Measurements from ENCODE around the gene TMCO4.
A peak's percentile ranks its signal among the peaks of the same experiment; 100 is the strongest.

Gene TMCO4

GRCh38 chr1:19683351-19683750 lies 116.4 kb downstream of the TMCO4 start:
- no peak for DNase-seq (ENCODE audit: low read depth, low spot score)
- in situ Hi-C loops (cut with HindIII; ENCODE audit: low sequenced_read_pairs), result no loop called here
- TF ChIP-seq, protein P1, sequence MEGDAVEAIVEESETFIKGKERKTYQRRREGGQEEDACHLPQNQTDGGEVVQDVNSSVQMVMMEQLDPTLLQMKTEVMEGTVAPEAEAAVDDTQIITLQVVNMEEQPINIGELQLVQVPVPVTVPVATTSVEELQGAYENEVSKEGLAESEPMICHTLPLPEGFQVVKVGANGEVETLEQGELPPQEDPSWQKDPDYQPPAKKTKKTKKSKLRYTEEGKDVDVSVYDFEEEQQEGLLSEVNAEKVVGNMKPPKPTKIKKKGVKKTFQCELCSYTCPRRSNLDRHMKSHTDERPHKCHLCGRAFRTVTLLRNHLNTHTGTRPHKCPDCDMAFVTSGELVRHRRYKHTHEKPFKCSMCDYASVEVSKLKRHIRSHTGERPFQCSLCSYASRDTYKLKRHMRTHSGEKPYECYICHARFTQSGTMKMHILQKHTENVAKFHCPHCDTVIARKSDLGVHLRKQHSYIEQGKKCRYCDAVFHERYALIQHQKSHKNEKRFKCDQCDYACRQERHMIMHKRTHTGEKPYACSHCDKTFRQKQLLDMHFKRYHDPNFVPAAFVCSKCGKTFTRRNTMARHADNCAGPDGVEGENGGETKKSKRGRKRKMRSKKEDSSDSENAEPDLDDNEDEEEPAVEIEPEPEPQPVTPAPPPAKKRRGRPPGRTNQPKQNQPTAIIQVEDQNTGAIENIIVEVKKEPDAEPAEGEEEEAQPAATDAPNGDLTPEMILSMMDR (IDR thresholded peaks at IDR 0.05; ENCODE audit: low read depth, low read length), result no peak
- H3K4me3 ChIP-seq (ENCODE audit: low read depth, low read length), result no peak overlapping the region

DNA sequence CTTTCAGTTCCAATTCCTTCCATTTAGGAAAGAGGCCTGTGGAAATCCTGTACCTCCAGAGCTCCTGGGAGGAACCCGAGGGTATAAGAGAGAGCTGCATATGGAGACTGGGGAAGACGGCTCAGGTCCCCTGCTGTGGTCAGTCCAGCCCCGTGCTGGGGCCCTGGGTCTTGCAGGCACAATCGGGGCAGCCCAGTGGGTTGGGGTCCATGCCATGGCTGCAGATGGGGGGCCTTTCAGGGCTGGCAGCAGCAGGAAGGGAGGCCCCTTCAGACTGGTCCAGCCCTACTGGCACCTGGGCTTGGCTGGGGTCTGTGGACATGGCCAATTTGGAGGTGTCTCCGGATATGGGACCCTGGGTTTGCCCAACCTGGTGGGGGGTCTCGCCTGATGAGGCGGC lies 116.8 kb downstream of the TMCO4 start:
- TF ChIP-seq, protein P1 (IDR thresholded peaks at IDR 0.05; ENCODE audit: low read depth, low read length), result no peak
- DNase-seq (ENCODE audit: low read depth, low spot score), result no peak
- H3K4me3 ChIP-seq (ENCODE audit: low read depth, low read length), result no peak overlapping the region
- in situ Hi-C loops (cut with HindIII; ENCODE audit: low sequenced_read_pairs), result no loop called here

GRCh38 chr1:19682257-19682656 lies 117.5 kb downstream of the TMCO4 start:
- peak; percentile 63 for DNase-seq (ENCODE audit: low read depth, low spot score)
- in situ Hi-C loops (cut with HindIII; ENCODE audit: low sequenced_read_pairs), result no loop called here
- TF ChIP-seq, protein P1 (IDR thresholded peaks at IDR 0.05; ENCODE audit: low read depth, low read length), result no peak
- H3K4me3 ChIP-seq (ENCODE audit: low read depth, low read length), result no peak overlapping the region

- TF ChIP-seq, protein P1 (IDR thresholded peaks at IDR 0.05; ENCODE audit: low read depth, low read length), result no peak
- DNase-seq (ENCODE audit: low read depth, low spot score), result no peak
- no peak overlapping the region for H3K4me3 ChIP-seq (ENCODE audit: low read depth, low read length)
- in situ Hi-C loops (cut with HindIII; ENCODE audit: low sequenced_read_pairs), result no loop called here
These were observed 119.1 kb downstream of the TMCO4 start for GRCh38 chr1:19680644-19681043.

DNA sequence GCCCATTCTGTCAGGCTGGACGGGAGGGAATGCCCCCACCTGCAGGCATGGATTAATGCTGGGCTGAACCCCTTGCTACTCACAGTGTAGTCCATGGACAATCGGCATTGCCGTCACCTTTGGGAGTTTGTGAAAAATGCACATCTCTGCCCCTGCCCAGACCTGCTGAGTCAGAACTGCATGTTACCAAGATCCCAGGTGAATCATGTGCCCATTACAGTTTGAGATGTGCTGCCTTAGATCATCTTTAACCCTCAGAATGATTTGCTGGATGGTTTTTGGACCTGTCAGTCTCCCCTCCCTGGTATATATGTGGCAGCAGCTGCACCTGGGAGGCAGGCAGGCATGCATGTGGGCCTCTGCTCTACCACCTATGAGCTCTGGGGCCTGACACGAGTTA lies 120.0 kb downstream of the TMCO4 start:
- TF ChIP-seq, protein P1 (IDR thresholded peaks at IDR 0.05; ENCODE audit: low read depth, low read length), result no peak
- in situ Hi-C loops (cut with HindIII; ENCODE audit: low sequenced_read_pairs), result no loop called here
- no peak for DNase-seq (ENCODE audit: low read depth, low spot score)
- H3K4me3 ChIP-seq (ENCODE audit: low read depth, low read length), result no peak overlapping the region

DNA sequence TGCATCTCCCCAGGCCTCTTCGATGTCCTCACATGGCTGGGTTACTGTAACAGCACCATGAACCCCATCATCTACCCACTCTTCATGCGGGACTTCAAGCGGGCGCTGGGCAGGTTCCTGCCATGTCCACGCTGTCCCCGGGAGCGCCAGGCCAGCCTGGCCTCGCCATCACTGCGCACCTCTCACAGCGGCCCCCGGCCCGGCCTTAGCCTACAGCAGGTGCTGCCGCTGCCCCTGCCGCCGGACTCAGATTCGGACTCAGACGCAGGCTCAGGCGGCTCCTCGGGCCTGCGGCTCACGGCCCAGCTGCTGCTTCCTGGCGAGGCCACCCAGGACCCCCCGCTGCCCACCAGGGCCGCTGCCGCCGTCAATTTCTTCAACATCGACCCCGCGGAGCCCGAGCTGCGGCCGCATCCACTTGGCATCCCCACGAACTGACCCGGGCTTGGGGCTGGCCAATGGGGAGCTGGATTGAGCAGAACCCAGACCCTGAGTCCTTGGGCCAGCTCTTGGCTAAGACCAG lies 120.7 kb downstream of the TMCO4 start:
- in situ Hi-C loops (cut with HindIII; ENCODE audit: low sequenced_read_pairs), result no loop called here
- H3K4me3 ChIP-seq (ENCODE audit: low read depth, low read length), result no peak overlapping the region
- TF ChIP-seq, protein P1 (IDR thresholded peaks at IDR 0.05; ENCODE audit: low read depth, low read length), result no peak
- no peak for DNase-seq (ENCODE audit: low read depth, low spot score)

- no peak overlapping the region for H3K4me3 ChIP-seq (ENCODE audit: low read depth, low read length)
- in situ Hi-C loops (cut with HindIII; ENCODE audit: low sequenced_read_pairs), result no loop called here
- DNase-seq (ENCODE audit: low read depth, low spot score), result no peak
- TF ChIP-seq, protein P1 (IDR thresholded peaks at IDR 0.05; ENCODE audit: low read depth, low read length), result no peak
These were observed 121.2 kb downstream of the TMCO4 start for GRCh38 chr1:19678493-19678892.

Measured in astrocyte of the spinal cord (primary cell).